Progenitor cell of endocrine pancreas (in vitro differentiated cells): ENCODE data around the gene TMEM63A. TPM values are rescaled to one million over a fixed set of nuclear protein-coding genes. Genes with fewer than 3 reads are reported as not detected.

Experiments used
- DNase-seq: peaks from one replicate; pipeline ENCODE4 v3.0.0; 2021; ENCODE audit warnings: low spot score; ENCODE audit not compliant: unreplicated experiment
- H3K27ac Mint-ChIP-seq: 2 replicates; pipeline ENCODE4 v1.8.0; 2021; ENCODE audit warnings: mild to moderate bottlenecking, moderate library complexity, mixed read lengths
- H3K27me3 Mint-ChIP-seq: 2 replicates; pipeline ENCODE4 v1.8.0; 2021; ENCODE audit warnings: mixed read lengths
- H3K36me3 Mint-ChIP-seq: 2 replicates; pipeline ENCODE4 v1.8.0; 2022; ENCODE audit warnings: mixed read lengths; ENCODE audit not compliant: insufficient read depth
- H3K4me1 Mint-ChIP-seq: 2 replicates; pipeline ENCODE4 v1.8.0; 2021; ENCODE audit warnings: low read depth, mixed read lengths
- H3K4me3 Mint-ChIP-seq: 2 replicates; pipeline ENCODE4 v1.8.0; 2021; ENCODE audit warnings: low read depth, mild to moderate bottlenecking, moderate library complexity, mixed read lengths
- H3K9me3 Mint-ChIP-seq: 2 replicates; pipeline ENCODE4 v1.8.0; 2021; ENCODE audit warnings: low read depth, mixed read lengths
- CTCF ChIP-seq: fragments of 200-600 bp; sonication (generic); IDR thresholded peaks from one replicate; pipeline ENCODE4 v1.5.0; 2021; ENCODE audit warnings: antibody characterized with exemption, mild to moderate bottlenecking; ENCODE audit not compliant: unreplicated experiment
- total RNA-seq: library from RNA; stranded (reverse); gene quantifications from 2 replicates; pipeline ENCODE4 v1.2.1, GENCODE V29; 2021

Gene TMEM63A
- total RNA-seq, 1 donor from 2014 or later: 246 TPM

- Mint-ChIP-seq H3K27me3 (no peaks in the 10 kb centered on the region), H3K27ac (peak overlapping the region; percentile 45), H3K36me3 (peaks cover 45% of the 10 kb centered on the region), H3K4me3 (no peak overlapping the region), H3K4me1 (peaks cover 5% of the 10 kb centered on the region), H3K9me3 (peaks cover 3% of the 10 kb centered on the region)
- TF ChIP-seq CTCF: no peak
- DNase-seq: no peak
Observed at GRCh38 chr1:225848030-225848955, 33.9 kb downstream of the TMEM63A start.

- DNase-seq: no peak
Observed at GRCh38 chr1:225847610-225848009, 34.6 kb downstream of the TMEM63A start.

GRCh38 chr1:225846331-225847310, 35.6 kb downstream of the TMEM63A start:
- Mint-ChIP-seq H3K36me3 (peaks cover 30% of the 10 kb centered on the region), H3K9me3 (no peaks in the 10 kb centered on the region), H3K27ac (no peak overlapping the region), H3K27me3 (no peaks in the 10 kb centered on the region), H3K4me3 (no peak overlapping the region), H3K4me1 (peaks cover 7% of the 10 kb centered on the region)
- TF ChIP-seq CTCF: no peak
- DNase-seq: no peak

More at GRCh38 chr1:225847610-225848009, 34.6 kb downstream of the TMEM63A start:
- H3K27ac Mint-ChIP-seq: no peak overlapping the region
- peaks cover 7% of the 10 kb centered on the region for H3K4me1 Mint-ChIP-seq
- H3K9me3 Mint-ChIP-seq: peaks cover 3% of the 10 kb centered on the region
- peaks cover 39% of the 10 kb centered on the region for H3K36me3 Mint-ChIP-seq
- no peak overlapping the region for H3K4me3 Mint-ChIP-seq
- no peaks in the 10 kb centered on the region for H3K27me3 Mint-ChIP-seq
- TF ChIP-seq CTCF: no peak

GRCh38 chr1:225845571-225846259, 36.5 kb downstream of the TMEM63A start:
- H3K36me3 Mint-ChIP-seq: peaks cover 25% of the 10 kb centered on the region
- H3K4me3 Mint-ChIP-seq: no peak overlapping the region
- TF ChIP-seq CTCF: peak; percentile 71

More at GRCh38 chr1:225845571-225846259, 36.5 kb downstream of the TMEM63A start:
- peak; percentile 56 for DNase-seq
- H3K27me3 Mint-ChIP-seq: no peaks in the 10 kb centered on the region
- no peak overlapping the region for H3K27ac Mint-ChIP-seq
- H3K4me1 Mint-ChIP-seq: peaks cover 7% of the 10 kb centered on the region
- H3K9me3 Mint-ChIP-seq: no peaks in the 10 kb centered on the region
